Measurements from ENCODE around the gene CHMP2A. TPM values are rescaled to one million over a fixed set of nuclear protein-coding genes. Genes with fewer than 3 reads are reported as not detected.

Gene CHMP2A
- total and polyA plus RNA-seq, 2 of the 8 experiments (the other 6 are each of a cell fraction or from before 2014, with no cell fraction given), result 70.0 to 132 TPM

GRCh38 chr19:58544591-58545285 is 10.2 kb downstream of the CHMP2A start (continued):
- TF ChIP-seq SIN3A (conservative IDR thresholded peaks at IDR 0.05 in 1 of 2, IDR thresholded peaks at IDR 0.05 in 1 of 2; ENCODE audit: low read depth in 1 of 2, low read length in 2 of 2) (peak in 1 of 2 experiments; percentile 20; a peak in 1 of 4 replicates), KDM4A (IDR thresholded peaks at IDR 0.05; ENCODE audit: low read depth, low read length, severe bottlenecking) (peak; percentile 10), NRF1 (IDR thresholded peaks at IDR 0.05; ENCODE audit: low read depth, low read length) (no peak), RXRA (IDR thresholded peaks at IDR 0.05; ENCODE audit: insufficient read depth, low read depth, low read length) (no peak), POLR2A (IDR thresholded peaks at IDR 0.05; ENCODE audit: control extremely low read depth in 1 of 2, low read depth in 2 of 2, low read length in 2 of 2) (peak in 1 of 2 experiments; percentile 52; a peak in 1 of 3 replicates), POLR2AphosphoS5 (IDR thresholded peaks at IDR 0.05; ENCODE audit: low read depth, low read length) (0 out of 2 replicates have a peak, but pooled peaks have one; percentile 60), CBX5 (IDR thresholded peaks at IDR 0.05; ENCODE audit: low read depth, low read length) (no peak), RNF2 (IDR thresholded peaks at IDR 0.05; ENCODE audit: borderline replicate concordance, low read depth, low read length, missing control alignments, poor library complexity, severe bottlenecking) (no peak), YY1 (IDR thresholded peaks at IDR 0.05; ENCODE audit: low read depth, low read length) (peak; percentile 71; the same call in 1 of the 2 replicates)
- TF ChIP-seq, protein P1, sequence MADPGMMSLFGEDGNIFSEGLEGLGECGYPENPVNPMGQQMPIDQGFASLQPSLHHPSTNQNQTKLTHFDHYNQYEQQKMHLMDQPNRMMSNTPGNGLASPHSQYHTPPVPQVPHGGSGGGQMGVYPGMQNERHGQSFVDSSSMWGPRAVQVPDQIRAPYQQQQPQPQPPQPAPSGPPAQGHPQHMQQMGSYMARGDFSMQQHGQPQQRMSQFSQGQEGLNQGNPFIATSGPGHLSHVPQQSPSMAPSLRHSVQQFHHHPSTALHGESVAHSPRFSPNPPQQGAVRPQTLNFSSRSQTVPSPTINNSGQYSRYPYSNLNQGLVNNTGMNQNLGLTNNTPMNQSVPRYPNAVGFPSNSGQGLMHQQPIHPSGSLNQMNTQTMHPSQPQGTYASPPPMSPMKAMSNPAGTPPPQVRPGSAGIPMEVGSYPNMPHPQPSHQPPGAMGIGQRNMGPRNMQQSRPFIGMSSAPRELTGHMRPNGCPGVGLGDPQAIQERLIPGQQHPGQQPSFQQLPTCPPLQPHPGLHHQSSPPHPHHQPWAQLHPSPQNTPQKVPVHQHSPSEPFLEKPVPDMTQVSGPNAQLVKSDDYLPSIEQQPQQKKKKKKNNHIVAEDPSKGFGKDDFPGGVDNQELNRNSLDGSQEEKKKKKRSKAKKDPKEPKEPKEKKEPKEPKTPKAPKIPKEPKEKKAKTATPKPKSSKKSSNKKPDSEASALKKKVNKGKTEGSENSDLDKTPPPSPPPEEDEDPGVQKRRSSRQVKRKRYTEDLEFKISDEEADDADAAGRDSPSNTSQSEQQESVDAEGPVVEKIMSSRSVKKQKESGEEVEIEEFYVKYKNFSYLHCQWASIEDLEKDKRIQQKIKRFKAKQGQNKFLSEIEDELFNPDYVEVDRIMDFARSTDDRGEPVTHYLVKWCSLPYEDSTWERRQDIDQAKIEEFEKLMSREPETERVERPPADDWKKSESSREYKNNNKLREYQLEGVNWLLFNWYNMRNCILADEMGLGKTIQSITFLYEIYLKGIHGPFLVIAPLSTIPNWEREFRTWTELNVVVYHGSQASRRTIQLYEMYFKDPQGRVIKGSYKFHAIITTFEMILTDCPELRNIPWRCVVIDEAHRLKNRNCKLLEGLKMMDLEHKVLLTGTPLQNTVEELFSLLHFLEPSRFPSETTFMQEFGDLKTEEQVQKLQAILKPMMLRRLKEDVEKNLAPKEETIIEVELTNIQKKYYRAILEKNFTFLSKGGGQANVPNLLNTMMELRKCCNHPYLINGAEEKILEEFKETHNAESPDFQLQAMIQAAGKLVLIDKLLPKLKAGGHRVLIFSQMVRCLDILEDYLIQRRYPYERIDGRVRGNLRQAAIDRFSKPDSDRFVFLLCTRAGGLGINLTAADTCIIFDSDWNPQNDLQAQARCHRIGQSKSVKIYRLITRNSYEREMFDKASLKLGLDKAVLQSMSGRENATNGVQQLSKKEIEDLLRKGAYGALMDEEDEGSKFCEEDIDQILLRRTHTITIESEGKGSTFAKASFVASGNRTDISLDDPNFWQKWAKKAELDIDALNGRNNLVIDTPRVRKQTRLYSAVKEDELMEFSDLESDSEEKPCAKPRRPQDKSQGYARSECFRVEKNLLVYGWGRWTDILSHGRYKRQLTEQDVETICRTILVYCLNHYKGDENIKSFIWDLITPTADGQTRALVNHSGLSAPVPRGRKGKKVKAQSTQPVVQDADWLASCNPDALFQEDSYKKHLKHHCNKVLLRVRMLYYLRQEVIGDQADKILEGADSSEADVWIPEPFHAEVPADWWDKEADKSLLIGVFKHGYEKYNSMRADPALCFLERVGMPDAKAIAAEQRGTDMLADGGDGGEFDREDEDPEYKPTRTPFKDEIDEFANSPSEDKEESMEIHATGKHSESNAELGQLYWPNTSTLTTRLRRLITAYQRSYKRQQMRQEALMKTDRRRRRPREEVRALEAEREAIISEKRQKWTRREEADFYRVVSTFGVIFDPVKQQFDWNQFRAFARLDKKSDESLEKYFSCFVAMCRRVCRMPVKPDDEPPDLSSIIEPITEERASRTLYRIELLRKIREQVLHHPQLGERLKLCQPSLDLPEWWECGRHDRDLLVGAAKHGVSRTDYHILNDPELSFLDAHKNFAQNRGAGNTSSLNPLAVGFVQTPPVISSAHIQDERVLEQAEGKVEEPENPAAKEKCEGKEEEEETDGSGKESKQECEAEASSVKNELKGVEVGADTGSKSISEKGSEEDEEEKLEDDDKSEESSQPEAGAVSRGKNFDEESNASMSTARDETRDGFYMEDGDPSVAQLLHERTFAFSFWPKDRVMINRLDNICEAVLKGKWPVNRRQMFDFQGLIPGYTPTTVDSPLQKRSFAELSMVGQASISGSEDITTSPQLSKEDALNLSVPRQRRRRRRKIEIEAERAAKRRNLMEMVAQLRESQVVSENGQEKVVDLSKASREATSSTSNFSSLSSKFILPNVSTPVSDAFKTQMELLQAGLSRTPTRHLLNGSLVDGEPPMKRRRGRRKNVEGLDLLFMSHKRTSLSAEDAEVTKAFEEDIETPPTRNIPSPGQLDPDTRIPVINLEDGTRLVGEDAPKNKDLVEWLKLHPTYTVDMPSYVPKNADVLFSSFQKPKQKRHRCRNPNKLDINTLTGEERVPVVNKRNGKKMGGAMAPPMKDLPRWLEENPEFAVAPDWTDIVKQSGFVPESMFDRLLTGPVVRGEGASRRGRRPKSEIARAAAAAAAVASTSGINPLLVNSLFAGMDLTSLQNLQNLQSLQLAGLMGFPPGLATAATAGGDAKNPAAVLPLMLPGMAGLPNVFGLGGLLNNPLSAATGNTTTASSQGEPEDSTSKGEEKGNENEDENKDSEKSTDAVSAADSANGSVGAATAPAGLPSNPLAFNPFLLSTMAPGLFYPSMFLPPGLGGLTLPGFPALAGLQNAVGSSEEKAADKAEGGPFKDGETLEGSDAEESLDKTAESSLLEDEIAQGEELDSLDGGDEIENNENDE (IDR thresholded peaks at IDR 0.05; ENCODE audit: insufficient replicate concordance, low read length), result no peak

Data from H1 (cell line).